GM18520 (cell line): Measurements from ENCODE around the gene KCNIP4.

Source experiments
- ATAC-seq: cut with Tn5 transposase; IDR thresholded peaks from one replicate; pipeline ENCODE4 v1.9.1; 2021; ENCODE audit not compliant: unreplicated experiment

The KCNIP4 gene

GRCh38 chr4:21102667-21103066, 845.9 kb downstream of the KCNIP4 start:
- ATAC-seq, result no peak

- no peak for ATAC-seq
Observed at GRCh38 chr4:21097865-21098264, 850.7 kb downstream of the KCNIP4 start.

- no peak for ATAC-seq
Observed at GRCh38 chr4:21097026-21097425, 851.5 kb downstream of the KCNIP4 start.

GRCh38 chr4:21092531-21092930, 856.0 kb downstream of the KCNIP4 start:
- ATAC-seq, result no peak

GRCh38 chr4:21090094-21090666, 858.4 kb downstream of the KCNIP4 start:
- ATAC-seq, result no peak

GRCh38 chr4:21083413-21083812, 865.2 kb downstream of the KCNIP4 start:
- ATAC-seq, result no peak

GRCh38 chr4:21077967-21078366, 870.6 kb downstream of the KCNIP4 start:
- ATAC-seq, result no peak

GRCh38 chr4:21067351-21067750, 881.2 kb downstream of the KCNIP4 start:
- no peak for ATAC-seq

GRCh38 chr4:21061902-21062301, 886.7 kb downstream of the KCNIP4 start:
- no peak for ATAC-seq

GRCh38 chr4:21046141-21046540, 902.4 kb downstream of the KCNIP4 start:
- no peak for ATAC-seq

- ATAC-seq, result no peak
Observed at GRCh38 chr4:21045119-21045518, 903.5 kb downstream of the KCNIP4 start.

GRCh38 chr4:21041708-21042107, 906.9 kb downstream of the KCNIP4 start:
- no peak for ATAC-seq

GRCh38 chr4:21034728-21035127, 913.8 kb downstream of the KCNIP4 start:
- ATAC-seq, result no peak

GRCh38 chr4:21032089-21032645, 916.4 kb downstream of the KCNIP4 start:
- no peak for ATAC-seq

GRCh38 chr4:21018817-21019216, 929.8 kb downstream of the KCNIP4 start:
- ATAC-seq, result no peak

GRCh38 chr4:21013501-21013900, 935.1 kb downstream of the KCNIP4 start:
- ATAC-seq, result no peak

- no peak for ATAC-seq
Observed at GRCh38 chr4:21012851-21013331, 935.7 kb downstream of the KCNIP4 start.

- ATAC-seq, result no peak
Observed at GRCh38 chr4:21011106-21011505, 937.5 kb downstream of the KCNIP4 start.

- no peak for ATAC-seq
Observed at GRCh38 chr4:21009956-21010355, 938.6 kb downstream of the KCNIP4 start.

GRCh38 chr4:21005647-21006046, 942.9 kb downstream of the KCNIP4 start:
- no peak for ATAC-seq

GRCh38 chr4:21002976-21003375, 945.6 kb downstream of the KCNIP4 start:
- ATAC-seq, result no peak

- ATAC-seq, result no peak
Observed at GRCh38 chr4:21002286-21002685, 946.3 kb downstream of the KCNIP4 start.

GRCh38 chr4:21001490-21001889, 947.1 kb downstream of the KCNIP4 start:
- no peak for ATAC-seq
